Activated CD4-positive, alpha-beta T cell treated with anti-CD3 and anti-CD28 coated beads, Interleukin-2, Interleukin-4, amounts not matched to agents 100 ng/mL and 50 ng/mL, durations not matched to agents 16 hours and 8 hours (primary cell): ENCODE results near the gene CPEB4.

Experiments used
- DNase-seq: peaks from one replicate; pipeline ENCODE4 v3.0.0-alpha.2; 2020; ENCODE audit warnings: low spot score

Gene CPEB4

GRCh38 chr5:173859408-173860159 is 28.6 kb upstream of the CPEB4 start:
- no peak for DNase-seq

- DNase-seq, result no peak
These were observed 26.1 kb upstream of the CPEB4 start for GRCh38 chr5:173862047-173862477.

GRCh38 chr5:173863359-173863758 is 24.8 kb upstream of the CPEB4 start:
- DNase-seq, result no peak

- DNase-seq, result no peak
These were observed 23.8 kb upstream of the CPEB4 start for GRCh38 chr5:173864126-173865050.

- DNase-seq, result no peak
These were observed 21.8 kb upstream of the CPEB4 start for GRCh38 chr5:173866243-173866857.

GRCh38 chr5:173866858-173867679 is 21.1 kb upstream of the CPEB4 start:
- DNase-seq, result no peak

- DNase-seq, result no peak
These were observed 19.9 kb upstream of the CPEB4 start for GRCh38 chr5:173868096-173868880.

GRCh38 chr5:173869316-173869715 is 18.8 kb upstream of the CPEB4 start:
- no peak for DNase-seq

GRCh38 chr5:173872957-173873305 is 15.2 kb upstream of the CPEB4 start:
- DNase-seq, result no peak

- no peak for DNase-seq
These were observed 14.7 kb upstream of the CPEB4 start for GRCh38 chr5:173873306-173873922.

GRCh38 chr5:173875189-173875588 is 13.0 kb upstream of the CPEB4 start:
- no peak for DNase-seq

GRCh38 chr5:173878224-173878967 is 9.8 kb upstream of the CPEB4 start:
- DNase-seq, result no peak

GRCh38 chr5:173880306-173880985 is 7.7 kb upstream of the CPEB4 start:
- DNase-seq, result no peak

GRCh38 chr5:173881811-173882575 is 6.2 kb upstream of the CPEB4 start:
- DNase-seq, result no peak

- DNase-seq, result no peak
These were observed 5.5 kb upstream of the CPEB4 start for GRCh38 chr5:173882632-173883031.

GRCh38 chr5:173883347-173883924 is 4.7 kb upstream of the CPEB4 start:
- no peak for DNase-seq

GRCh38 chr5:173884402-173885053 is 3.6 kb upstream of the CPEB4 start:
- peak; percentile 19 for DNase-seq

GRCh38 chr5:173885054-173885443 is 3.1 kb upstream of the CPEB4 start:
- DNase-seq, result no peak
